ENCODE data around the gene TFG. TPM values are rescaled to one million over a fixed set of nuclear protein-coding genes. Genes with fewer than 3 reads are reported as not detected.

The TFG gene
- total and polyA plus RNA-seq, 2 of the 4 experiments (the other 2 are of a cell fraction): 47.7 to 165 TPM

- ChIA-PET CTCF (no interaction called here), POLR2A (ENCODE audit: unreplicated experiment) (no interaction called here)
- H3K9me3 ChIP-seq (ENCODE audit: control insufficient read depth, insufficient read depth, low read length): no peaks in the 10 kb centered on the region
- no peak for TF ChIP-seq BHLHE40 (IDR thresholded peaks at IDR 0.05; ENCODE audit: low read depth, low read length)
- TF ChIP-seq RFX5 (IDR thresholded peaks at IDR 0.05; ENCODE audit: low read depth, low read length): no peak
- no peak for TF ChIP-seq MAZ (IDR thresholded peaks at IDR 0.05; ENCODE audit: borderline replicate concordance, low read depth, low read length)
- no peak for TF ChIP-seq NFE2L2 (IDR thresholded peaks at IDR 0.05; ENCODE audit: low read depth, low read length)
- TF ChIP-seq ELK1 (IDR thresholded peaks at IDR 0.05; ENCODE audit: borderline replicate concordance, low read depth, low read length): no peak
- TF ChIP-seq CEBPB (IDR thresholded peaks at IDR 0.05; ENCODE audit: low read depth, low read length): no peak
- no peak for TF ChIP-seq RCOR1 (IDR thresholded peaks at IDR 0.05; ENCODE audit: insufficient replicate concordance, low read length)
- TF ChIP-seq MAFK (IDR thresholded peaks at IDR 0.05; ENCODE audit: low read depth, low read length): no peak
- TF ChIP-seq USF2 (IDR thresholded peaks at IDR 0.05; ENCODE audit: low read depth, low read length): no peak
- no peak for TF ChIP-seq SMC3 (IDR thresholded peaks at IDR 0.05; ENCODE audit: low read depth, low read length)
- no peak for TF ChIP-seq CHD1 (IDR thresholded peaks at IDR 0.05; ENCODE audit: low read depth, low read length)
- no peak for TF ChIP-seq MXI1 (IDR thresholded peaks at IDR 0.05; ENCODE audit: borderline replicate concordance, low read depth, low read length)
- H3K9me1 ChIP-seq (ENCODE audit: insufficient read depth, low read length): no peaks in the 10 kb centered on the region
- no peak overlapping the region for H3K4me3 ChIP-seq (ENCODE audit: insufficient read depth, low read depth, low read length)
- H3K23ac ChIP-seq (ENCODE audit: low read depth, low read length): no peak overlapping the region
- ATAC-seq (ENCODE audit: low read depth) (no peak), DNase-seq (no peak)
- no peak overlapping the region for H4K8ac ChIP-seq (ENCODE audit: low read depth in 2 of 2, low read length in 2 of 2)
- H2AK9ac ChIP-seq (replicated peaks; ENCODE audit: low read depth, low read length, poor library complexity): no peak overlapping the region
- no peak overlapping the region for H4K91ac ChIP-seq (ENCODE audit: insufficient read depth, low read depth, low read length)
- H2BK15ac ChIP-seq (ENCODE audit: low read depth, low read length): no peak overlapping the region
- H3K27me3 ChIP-seq (ENCODE audit: control insufficient read depth, insufficient read depth, low read length): no peaks in the 10 kb centered on the region
- H2AK5ac ChIP-seq (ENCODE audit: low read depth, low read length): no peak overlapping the region
- dilution Hi-C loops (cut with HindIII; ENCODE audit: low sequenced_read_pairs, unreplicated experiment): no loop called here
- no peaks in the 10 kb centered on the region for H3K79me1 ChIP-seq (ENCODE audit: low read depth in 1 of 2, low read length in 2 of 2)
- H2AFZ ChIP-seq (replicated peaks; ENCODE audit: low read length, poor library complexity): no peak overlapping the region
- WGBS, 2 experiments (ENCODE audit: extremely low coverage in 2 of 2, insufficient read length in 1 of 2): no CpG with 5 or more reads among the region's 3 CpGs
- H4K5ac ChIP-seq (ENCODE audit: low read depth, low read length): no peak overlapping the region
- no peak overlapping the region for H3K4ac ChIP-seq (ENCODE audit: low read depth, low read length)
- H2BK120ac ChIP-seq (ENCODE audit: low read depth, low read length): no peak overlapping the region
- H4K20me1 ChIP-seq (ENCODE audit: insufficient read depth, low read length): no peaks in the 10 kb centered on the region
- no TSS peak for BruUV-seq (replicated peaks)
- H3K14ac ChIP-seq (replicated peaks; ENCODE audit: low read depth, low read length): no peak overlapping the region
- intact Hi-C loops (cut with micrococcal nuclease): no loop called here
- H3K4me1 ChIP-seq (ENCODE audit: control insufficient read depth, insufficient read depth, low read length): peaks cover 4% of the 10 kb centered on the region
- in situ Hi-C loops (cut with MboI; ENCODE audit: low sequenced_read_pairs): no loop called here
- H2BK5ac ChIP-seq (ENCODE audit: low read depth, low read length, poor library complexity, severe bottlenecking): no peak overlapping the region
- no peak overlapping the region for H2BK20ac ChIP-seq (ENCODE audit: low read depth, low read length)
- H3K36me3 ChIP-seq (ENCODE audit: control insufficient read depth, insufficient read depth, low read length): no peaks in the 10 kb centered on the region
- H3K4me2 ChIP-seq (ENCODE audit: low read depth, low read length): no peak overlapping the region
- H3K27ac ChIP-seq (ENCODE audit: insufficient read depth, low read length): no peak overlapping the region
- no peak overlapping the region for H3K9ac ChIP-seq (ENCODE audit: low read depth, low read length)
- no peak overlapping the region for H3K18ac ChIP-seq (ENCODE audit: low read depth, low read length)
- H3K56ac ChIP-seq (ENCODE audit: extremely low read depth, insufficient read depth, low read length): no peak overlapping the region
Observed at GRCh38 chr3:100783619-100784018, 74.3 kb downstream of the TFG start.

Measured in IMR-90 (cell line).